Trophoblast cell (in vitro differentiated cells and primary cell): ENCODE measurements around the gene ZBTB16.

Source experiments
- DNase-seq, 2 donors: peaks; one replicate each; pipeline ENCODE4 v3.0.0-alpha.2; 2016
- H2AFZ ChIP-seq: 2 replicates; pipeline ENCODE4 v1.6.1; 2013; ENCODE audit warnings: low read length, moderate library complexity, mild to moderate bottlenecking; ENCODE audit not compliant: insufficient read depth, poor library complexity
- H2AK5ac ChIP-seq: 2 replicates; pipeline ENCODE4 v1.6.1; 2013; ENCODE audit warnings: mild to moderate bottlenecking, low read length
- H2BK120ac ChIP-seq: 2 replicates; pipeline ENCODE4 v1.6.1; 2013; ENCODE audit warnings: low read length, mild to moderate bottlenecking, moderate library complexity; ENCODE audit not compliant: insufficient read depth, poor library complexity
- H2BK12ac ChIP-seq: 2 replicates; pipeline ENCODE4 v1.6.1; 2013; ENCODE audit warnings: mild to moderate bottlenecking, low read length, moderate library complexity
- H2BK5ac ChIP-seq: 2 replicates; pipeline ENCODE4 v1.6.1; 2013; ENCODE audit warnings: low read length, low read depth, moderate library complexity, mild to moderate bottlenecking; ENCODE audit not compliant: poor library complexity
- H3K14ac ChIP-seq: 2 replicates; pipeline ENCODE4 v1.6.1; 2013; ENCODE audit warnings: mild to moderate bottlenecking, low read length
- H3K18ac ChIP-seq: 2 replicates; pipeline ENCODE4 v1.6.1; 2013; ENCODE audit warnings: mild to moderate bottlenecking, low read length
- H3K23ac ChIP-seq: 2 replicates; pipeline ENCODE4 v1.6.1; 2013; ENCODE audit warnings: low read length
- H3K27ac ChIP-seq: 2 replicates; pipeline ENCODE4 v1.5.1; 2013; ENCODE audit warnings: low read depth, mild to moderate bottlenecking, inconsistent platforms, low read length, moderate library complexity
- H3K27me3 ChIP-seq: 2 replicates; pipeline ENCODE4 v1.6.1; 2013; ENCODE audit warnings: inconsistent platforms, mild to moderate bottlenecking, low read length, moderate library complexity; ENCODE audit not compliant: insufficient read depth
- H3K36me3 ChIP-seq, 2 experiments: 1 replicate in 1 of 2; 2 replicates in 1 of 2; pipeline ENCODE4 v1.6.1; 2013; ENCODE audit warnings: low read length in 2 of 2, mild to moderate bottlenecking in 2 of 2, moderate library complexity in 1 of 2; ENCODE audit not compliant: insufficient read depth in 2 of 2, control insufficient read depth in 1 of 2
- H3K4ac ChIP-seq: 2 replicates; pipeline ENCODE4 v1.6.1; 2013; ENCODE audit warnings: low read depth, mild to moderate bottlenecking, low read length, moderate library complexity
- H3K4me1 ChIP-seq, 2 experiments: 1 replicate in 1 of 2; 2 replicates in 1 of 2; pipeline ENCODE4 v1.6.1; 2013; ENCODE audit warnings: low read length in 2 of 2, mild to moderate bottlenecking in 2 of 2, moderate library complexity in 1 of 2; ENCODE audit not compliant: insufficient read depth in 2 of 2, control insufficient read depth in 1 of 2
- H3K4me2 ChIP-seq: 2 replicates; pipeline ENCODE4 v1.6.1; 2013; ENCODE audit warnings: inconsistent platforms, mild to moderate bottlenecking, low read length, moderate library complexity
- H3K4me3 ChIP-seq: 2 replicates; pipeline ENCODE4 v1.5.1; 2013; ENCODE audit warnings: mild to moderate bottlenecking, low read depth, low read length, inconsistent platforms
- H3K79me1 ChIP-seq: one replicate; pipeline ENCODE4 v1.6.1; 2013; ENCODE audit warnings: low read length
- H3K79me2 ChIP-seq: 2 replicates; pipeline ENCODE4 v1.6.1; 2013; ENCODE audit warnings: low read length, mild to moderate bottlenecking; ENCODE audit not compliant: control insufficient read depth, insufficient read depth, poor library complexity
- H3K9ac ChIP-seq: 2 replicates; pipeline ENCODE4 v1.6.1; 2013; ENCODE audit warnings: mild to moderate bottlenecking, low read length
- H3K9me3 ChIP-seq: 2 replicates; pipeline ENCODE4 v1.6.1; 2013; ENCODE audit warnings: low read depth, mild to moderate bottlenecking, control low read depth, inconsistent platforms, low read length; ENCODE audit not compliant: insufficient read depth
- H4K12ac ChIP-seq: 2 replicates; pipeline ENCODE4 v1.6.1; 2013; ENCODE audit warnings: low read depth, mild to moderate bottlenecking, low read length, moderate library complexity
- H4K8ac ChIP-seq: 2 replicates; pipeline ENCODE4 v1.6.1; 2013; ENCODE audit warnings: low read depth, mild to moderate bottlenecking, low read length, moderate library complexity
- H4K91ac ChIP-seq: one replicate; pipeline ENCODE4 v1.6.1; 2013; ENCODE audit warnings: low read depth, mild to moderate bottlenecking, low read length, moderate library complexity
- WGBS: extraction: QIAGEN DNeasy Blood & Tissue Kit; methylation state at CpG from one replicate; pipeline ENCODE4 v1.1.7; 2013; ENCODE audit warnings: missing lambda C conversion rate; ENCODE audit not compliant: insufficient read length, insufficient coverage; ENCODE audit errors: extremely low coverage; 5-methylcytosine and 5-hydroxymethylcytosine counted together

Gene ZBTB16

DNA sequence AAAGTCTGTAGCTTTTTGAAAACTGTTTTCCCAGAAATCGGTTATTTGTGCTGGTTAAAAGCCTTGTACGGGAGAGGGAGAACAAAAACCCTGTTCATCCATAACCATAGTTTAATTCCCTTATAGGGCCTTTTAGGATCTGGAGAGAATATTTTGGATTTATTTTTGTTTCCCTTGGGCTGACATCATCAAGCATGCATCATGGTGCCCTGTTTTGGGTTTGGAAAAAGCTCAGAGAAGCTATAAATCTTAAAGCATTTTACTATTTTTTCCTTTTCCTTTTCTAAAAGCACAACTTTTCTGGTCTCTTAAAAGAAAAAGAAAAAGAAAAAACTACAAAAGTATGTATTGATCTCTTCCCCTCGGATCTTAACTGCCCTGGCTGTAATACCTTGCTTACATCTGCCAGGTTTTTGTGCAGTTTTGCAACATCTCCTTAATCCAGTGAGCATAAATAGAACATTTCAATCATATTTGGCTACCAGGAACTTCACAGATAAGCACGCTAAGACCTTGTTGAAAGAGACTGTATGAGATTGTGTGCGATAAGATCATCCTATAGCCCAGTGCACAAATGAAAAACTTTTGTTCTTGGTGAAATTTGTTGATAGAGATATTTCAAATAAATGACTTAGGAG is 88.0 kb downstream of the ZBTB16 start:
- Histone ChIP-seq H3K18ac (no peak overlapping the region), H3K79me1 (no peaks in the 10 kb centered on the region), H3K79me2 (no peaks in the 10 kb centered on the region), H2BK12ac (no peak overlapping the region), H2AK5ac (no peak overlapping the region), H4K12ac (no peak overlapping the region), H2AFZ (no peak overlapping the region), H3K14ac (no peak overlapping the region), H3K4me2 (no peak overlapping the region), H3K4me3 (no peak overlapping the region), H2BK120ac (no peak overlapping the region), H3K9ac (no peak overlapping the region), H4K91ac (no peak overlapping the region), H2BK5ac (no peak overlapping the region), H3K23ac (no peak overlapping the region), H3K4ac (no peak overlapping the region), H3K27ac (no peak overlapping the region), H3K4me1 (no peaks in the 10 kb centered on the region), H3K27me3 (no peaks in the 10 kb centered on the region), H3K36me3 (no peaks in the 10 kb centered on the region), H4K8ac (no peak overlapping the region), H3K9me3 (no peaks in the 10 kb centered on the region)
- no CpG with 5 or more reads among the region's 5 CpGs for WGBS
- peak; percentile 10 to 74 for DNase-seq

DNA sequence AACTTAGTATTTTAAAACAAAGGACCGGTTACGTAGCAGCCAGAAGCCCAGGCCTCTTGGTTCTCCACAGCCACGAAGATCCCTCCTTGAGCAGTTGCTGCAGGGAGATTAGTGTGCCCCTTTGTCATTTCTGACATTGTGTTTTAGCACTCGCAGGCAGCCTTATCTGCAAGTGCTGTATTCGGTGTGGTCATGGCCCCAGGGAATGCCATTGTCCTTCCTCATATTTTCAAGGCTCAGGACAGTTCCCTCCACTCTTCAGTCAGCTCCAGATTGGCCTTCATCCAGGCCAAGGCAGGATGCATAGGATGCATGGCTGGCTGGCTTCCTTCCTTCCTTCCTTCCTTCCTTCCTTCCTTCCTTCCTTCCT is 88.5 kb downstream of the ZBTB16 start:
- Histone ChIP-seq H3K79me1 (no peaks in the 10 kb centered on the region), H3K79me2 (no peaks in the 10 kb centered on the region), H2BK12ac (no peak overlapping the region), H3K4me1 (no peaks in the 10 kb centered on the region), H3K27ac (no peak overlapping the region), H3K9me3 (no peaks in the 10 kb centered on the region), H3K4me2 (no peak overlapping the region), H4K91ac (no peak overlapping the region), H3K9ac (no peak overlapping the region), H2AFZ (no peak overlapping the region), H2AK5ac (no peak overlapping the region), H4K8ac (no peak overlapping the region), H3K4me3 (no peak overlapping the region), H3K23ac (no peak overlapping the region), H3K36me3 (no peaks in the 10 kb centered on the region), H3K27me3 (no peaks in the 10 kb centered on the region), H2BK5ac (no peak overlapping the region), H4K12ac (no peak overlapping the region), H3K4ac (no peak overlapping the region), H3K18ac (no peak overlapping the region), H2BK120ac (no peak overlapping the region), H3K14ac (no peak overlapping the region)
- DNase-seq = peak; percentile 52 to 62
- WGBS = no CpG with 5 or more reads among the region's 5 CpGs

DNA sequence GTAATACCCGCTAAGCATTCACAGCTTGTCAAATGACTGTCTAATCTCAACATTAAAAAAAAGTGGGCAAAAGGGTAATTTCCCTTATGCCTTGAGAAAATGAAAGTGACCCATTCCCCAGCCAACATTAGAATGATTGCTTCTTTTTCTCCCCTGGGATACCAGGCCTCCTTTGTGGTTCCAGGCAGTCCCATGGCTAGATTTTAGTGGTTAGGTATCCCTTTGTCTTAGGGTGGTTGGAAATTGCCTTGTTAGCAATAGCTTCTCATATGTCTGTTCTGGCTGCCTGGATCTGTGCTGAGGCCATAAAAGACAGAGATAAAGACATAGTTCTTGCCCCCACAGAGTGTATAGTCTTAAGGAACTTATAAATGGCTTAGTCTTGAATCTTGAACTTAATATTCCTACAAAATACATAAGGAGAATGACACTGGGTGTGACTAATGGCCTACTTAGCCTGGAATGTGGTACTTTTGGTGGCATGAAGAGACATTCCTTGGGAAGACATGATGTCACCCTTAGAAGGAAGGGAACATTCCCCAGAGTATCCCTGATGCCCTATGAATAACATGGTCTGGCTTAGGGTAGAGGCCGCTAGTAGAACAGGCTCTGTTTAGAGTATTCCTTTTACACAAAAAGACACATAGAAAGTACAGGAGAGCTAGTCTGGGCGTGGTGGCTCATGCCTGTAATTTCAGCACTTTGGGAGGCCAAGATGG is 90.3 kb downstream of the ZBTB16 start:
- no peaks in the 10 kb centered on the region for H3K36me3 ChIP-seq
- no peak overlapping the region for H3K14ac ChIP-seq
- H3K4me2 ChIP-seq = no peak overlapping the region
- H2BK5ac ChIP-seq = no peak overlapping the region
- H3K9me3 ChIP-seq = no peaks in the 10 kb centered on the region
- H2BK12ac ChIP-seq = no peak overlapping the region
- no peak overlapping the region for H3K4ac ChIP-seq
- no peaks in the 10 kb centered on the region for H3K79me1 ChIP-seq
- H4K12ac ChIP-seq = no peak overlapping the region
- no peak overlapping the region for H2AFZ ChIP-seq
- H3K9ac ChIP-seq = no peak overlapping the region
- no peak overlapping the region for H3K23ac ChIP-seq
- peak in 1 of 2 donors; percentile 27 for DNase-seq
- H3K4me3 ChIP-seq = no peak overlapping the region
- no peak overlapping the region for H2AK5ac ChIP-seq
- no peaks in the 10 kb centered on the region for H3K79me2 ChIP-seq
- no peak overlapping the region for H4K8ac ChIP-seq
- H3K18ac ChIP-seq = no peak overlapping the region
- no peak overlapping the region for H2BK120ac ChIP-seq
- H3K4me1 ChIP-seq = no peaks in the 10 kb centered on the region
- peak overlapping the region; percentile 28 for H4K91ac ChIP-seq
- no peaks in the 10 kb centered on the region for H3K27me3 ChIP-seq
- WGBS = no CpG with 5 or more reads among the region's 3 CpGs
- H3K27ac ChIP-seq = no peak overlapping the region

DNA sequence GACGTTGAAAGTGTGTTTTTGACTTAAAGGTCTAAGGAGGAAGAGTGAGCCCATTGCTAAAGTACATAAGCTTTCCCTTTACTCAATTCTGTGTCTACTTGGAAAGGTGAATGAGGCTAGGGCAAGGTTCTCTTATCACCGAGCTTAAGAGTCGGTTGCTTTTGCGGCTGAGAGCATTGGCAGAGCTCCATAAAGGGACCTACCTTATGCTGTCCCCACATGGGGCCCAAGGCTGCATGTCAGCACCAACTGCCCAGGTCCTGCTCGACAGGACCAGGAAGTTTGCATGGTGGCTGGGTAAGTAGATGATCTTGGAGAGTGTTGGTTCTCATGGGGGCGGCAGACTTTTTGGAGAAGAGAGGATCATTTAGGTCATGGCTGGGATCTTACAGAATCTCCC is 91.2 kb downstream of the ZBTB16 start:
- Histone ChIP-seq H2AK5ac (no peak overlapping the region), H3K79me1 (no peaks in the 10 kb centered on the region), H4K8ac (no peak overlapping the region), H3K79me2 (no peaks in the 10 kb centered on the region), H3K36me3 (no peaks in the 10 kb centered on the region), H3K4me2 (no peak overlapping the region), H3K9ac (no peak overlapping the region), H3K23ac (no peak overlapping the region), H3K4ac (no peak overlapping the region), H3K27ac (no peak overlapping the region), H3K4me1 (no peaks in the 10 kb centered on the region), H2AFZ (no peak overlapping the region), H3K9me3 (no peaks in the 10 kb centered on the region), H4K12ac (no peak overlapping the region), H3K27me3 (no peaks in the 10 kb centered on the region), H3K18ac (no peak overlapping the region), H3K4me3 (no peak overlapping the region), H3K14ac (no peak overlapping the region), H2BK5ac (no peak overlapping the region), H4K91ac (no peak overlapping the region), H2BK12ac (no peak overlapping the region), H2BK120ac (no peak overlapping the region)
- DNase-seq = no peak
- WGBS = no CpG with 5 or more reads among the region's 6 CpGs
